GM23338 (cell line): ENCODE data around the gene STK24. TPM values are rescaled to one million over a fixed set of nuclear protein-coding genes. Genes with fewer than 3 reads are reported as not detected.

Source experiments
- ATAC-seq: fragments of 200-7000 bp; cut with Tn5 transposase; 3 replicates; pipeline ENCODE4 v1.9.1; 2020
- DNase-seq: peaks from one replicate; pipeline ENCODE4 v3.0.0-alpha.2; 2015; ENCODE audit warnings: low spot score
- H2AFZ ChIP-seq: fragments of 200-600 bp; sonication (generic); 2 replicates; pipeline ENCODE4 v1.8.0; 2016; ENCODE audit warnings: antibody characterized with exemption, mild to moderate bottlenecking, moderate library complexity
- H3F3A ChIP-seq: fragments of 200-600 bp; sonication (generic); replicated peaks from 2 replicates; pipeline ENCODE4 v1.8.0; 2017; ENCODE audit warnings: antibody characterized with exemption, mixed run types, low read depth
- H3K27ac ChIP-seq: fragments of 200-600 bp; sonication (generic); 2 replicates; pipeline ENCODE4 v1.6.1; 2016; ENCODE audit warnings: low read depth
- H3K27me3 ChIP-seq: fragments of 200-600 bp; sonication (generic); 2 replicates; pipeline ENCODE4 v1.8.0; 2016; ENCODE audit warnings: mild to moderate bottlenecking, mixed run types, moderate library complexity; ENCODE audit not compliant: insufficient read depth
- H3K36me3 ChIP-seq: fragments of 200-600 bp; sonication (generic); 2 replicates; pipeline ENCODE4 v1.8.0; 2016; ENCODE audit warnings: mild to moderate bottlenecking; ENCODE audit not compliant: insufficient read depth
- H3K4me1 ChIP-seq: fragments of 200-600 bp; sonication (generic); 2 replicates; pipeline ENCODE4 v1.8.0; 2016; ENCODE audit warnings: mild to moderate bottlenecking, moderate library complexity; ENCODE audit not compliant: insufficient read depth
- H3K4me2 ChIP-seq: fragments of 200-600 bp; sonication (generic); 2 replicates; pipeline ENCODE4 v1.7.1; 2017; ENCODE audit warnings: mixed run types
- H3K4me3 ChIP-seq: fragments of 200-600 bp; sonication (generic); 2 replicates; pipeline ENCODE4 v1.6.1; 2016; ENCODE audit warnings: mixed run types
- H3K79me2 ChIP-seq: fragments of 200-600 bp; sonication (generic); replicated peaks from 2 replicates; pipeline ENCODE4 v1.8.0; 2017; ENCODE audit warnings: mild to moderate bottlenecking; ENCODE audit not compliant: insufficient read depth
- H3K9me2 ChIP-seq: fragments of 200-600 bp; sonication (generic); 2 replicates; pipeline ENCODE4 v1.8.0; 2017; ENCODE audit not compliant: insufficient read depth
- H4K20me1 ChIP-seq: fragments of 200-600 bp; sonication (generic); replicated peaks from 2 replicates; pipeline ENCODE4 v1.8.0; 2017; ENCODE audit warnings: mild to moderate bottlenecking; ENCODE audit not compliant: insufficient read depth
- H3K27ac Mint-ChIP-seq: 2 replicates; pipeline ENCODE4 v1.8.0; 2020; ENCODE audit warnings: inconsistent platforms, mild to moderate bottlenecking, moderate library complexity, mixed read lengths
- H3K27me3 Mint-ChIP-seq: 3 replicates; pipeline ENCODE4 v1.8.0; 2022; ENCODE audit warnings: low read depth, mild to moderate bottlenecking, moderate library complexity, mixed read lengths, inconsistent platforms; ENCODE audit not compliant: insufficient read depth, poor library complexity
- H3K36me3 Mint-ChIP-seq: 3 replicates; pipeline ENCODE4 v1.8.0; 2021; ENCODE audit warnings: low read depth, mild to moderate bottlenecking, inconsistent platforms, moderate library complexity, mixed read lengths
- H3K4me1 Mint-ChIP-seq: 3 replicates; pipeline ENCODE4 v1.8.0; 2020; ENCODE audit warnings: mild to moderate bottlenecking, inconsistent platforms, mixed read lengths
- H3K4me3 Mint-ChIP-seq: 3 replicates; pipeline ENCODE4 v1.8.0; 2021; ENCODE audit warnings: moderate library complexity, mild to moderate bottlenecking, inconsistent platforms, mixed read lengths
- H3K9me3 Mint-ChIP-seq: 3 replicates; pipeline ENCODE4 v1.8.0; 2020; ENCODE audit warnings: moderate library complexity, mild to moderate bottlenecking, inconsistent platforms, mixed read lengths
- CTCF ChIP-seq, 2 experiments: fragments of 200-600 bp in 1 of 2; sonication (generic) in 1 of 2; conservative IDR thresholded peaks; 2 replicates each; pipeline versions ENCODE4 v1.5.1 to v1.6.1; 2016 to 2017; ENCODE audit warnings: antibody characterized with exemption in 2 of 2, low read depth in 2 of 2, mild to moderate bottlenecking in 2 of 2, moderate library complexity in 1 of 2
- EZH2phosphoT487 ChIP-seq: fragments of 200-600 bp; sonication (generic); IDR thresholded peaks from one replicate; pipeline ENCODE4 v1.8.1; 2018; ENCODE audit warnings: antibody characterized with exemption; ENCODE audit not compliant: unreplicated experiment
- JUNB ChIP-seq: IDR thresholded peaks from one replicate; pipeline ENCODE4 v1.6.1; 2016; ENCODE audit warnings: antibody characterized with exemption; ENCODE audit not compliant: unreplicated experiment
- NANOG ChIP-seq: IDR thresholded peaks from 2 replicates; pipeline ENCODE4 v1.6.1; 2016; ENCODE audit warnings: antibody characterized with exemption, borderline replicate concordance
- POLR2AphosphoS5 ChIP-seq: IDR thresholded peaks from 2 replicates; pipeline ENCODE4 v1.6.1; 2016; ENCODE audit warnings: antibody characterized with exemption, low read depth
- REST ChIP-seq: IDR thresholded peaks from one replicate; pipeline ENCODE4 v1.6.1; 2018; ENCODE audit warnings: antibody characterized with exemption; ENCODE audit not compliant: unreplicated experiment
- ZNF114 ChIP-seq: fragments of 250-450 bp; sonication (Bioruptor Pico); IDR thresholded peaks from 2 replicates; pipeline ENCODE4 v1.5.0; 2020; ENCODE audit warnings: mild to moderate bottlenecking, moderate library complexity
- polyA plus RNA-seq: library from polyadenylated mRNA; unstranded; fragments of >200 nt; fragmentation: Nextera tagmentation; extraction: Ambion mirVana; gene quantifications from 2 replicates; pipeline ENCODE4 v1.2.1, GENCODE V29; 2016
- total RNA-seq: library from RNA; depleted of rRNA; stranded (reverse); fragments of >200 nt; shearing (Covaris generic); gene quantifications from 2 replicates; pipeline ENCODE4 v1.2.3, GENCODE V29; 2014

STK24 gene
- total and polyA plus RNA-seq, 2 experiments from 2014 or later: 56.5 to 144 TPM

GRCh38 chr13:98556968-98557631 lies 19.8 kb downstream of the STK24 start:
- ATAC-seq (peak; percentile 46), DNase-seq (no peak)
- Histone ChIP-seq H3K4me2 (no peak overlapping the region), H3K27me3 (no peaks in the 10 kb centered on the region), H3K36me3 (no peaks in the 10 kb centered on the region), H3K27ac (no peak overlapping the region), H3K79me2 (peaks cover 100% of the 10 kb centered on the region), H2AFZ (no peak overlapping the region), H3K4me1 (peaks cover 61% of the 10 kb centered on the region), H3K9me2 (no peaks in the 10 kb centered on the region), H3F3A (no peaks in the 10 kb centered on the region), H3K4me3 (no peak overlapping the region), H4K20me1 (peaks cover 49% of the 10 kb centered on the region)
- TF ChIP-seq CTCF (conservative IDR thresholded peaks at IDR 0.05; ENCODE audit: low read depth in 2 of 2) (peak; percentile 12 to 51; a peak in 2 of 4 replicates), POLR2AphosphoS5 (no peak)
- no peaks in the 10 kb centered on the region for H3K9me3 Mint-ChIP-seq
- peaks cover 63% of the 10 kb centered on the region for H3K4me1 Mint-ChIP-seq
- H3K27ac Mint-ChIP-seq: no peak overlapping the region
- H3K4me3 Mint-ChIP-seq: no peak overlapping the region
- peaks cover 12% of the 10 kb centered on the region for H3K36me3 Mint-ChIP-seq
- H3K27me3 Mint-ChIP-seq: peaks cover 13% of the 10 kb centered on the region

GRCh38 chr13:98556142-98556816 lies 20.6 kb downstream of the STK24 start:
- H4K20me1 ChIP-seq: peaks cover 46% of the 10 kb centered on the region
- H3K27me3 ChIP-seq: no peaks in the 10 kb centered on the region
- Mint-ChIP-seq H3K4me3 (no peak overlapping the region), H3K36me3 (peaks cover 17% of the 10 kb centered on the region), H3K27ac (no peak overlapping the region), H3K9me3 (no peaks in the 10 kb centered on the region), H3K4me1 (peaks cover 57% of the 10 kb centered on the region), H3K27me3 (peaks cover 13% of the 10 kb centered on the region)
- H3K36me3 ChIP-seq: no peaks in the 10 kb centered on the region
- peaks cover 53% of the 10 kb centered on the region for H3K4me1 ChIP-seq
- no peak overlapping the region for H3K4me2 ChIP-seq
- DNase-seq: no peak
- H3K4me3 ChIP-seq: no peak overlapping the region
- no peak overlapping the region for H2AFZ ChIP-seq
- TF ChIP-seq NANOG (no peak), EZH2phosphoT487 (no peak), REST (no peak), JUNB (no peak), ZNF114 (CRISPR knock-in tag) (no peak)
- ATAC-seq: peak; percentile 16
- peak overlapping the region; percentile 66; the same call in 1 of the 2 replicates for H3K27ac ChIP-seq
- no peaks in the 10 kb centered on the region for H3K9me2 ChIP-seq
- H3F3A ChIP-seq: no peaks in the 10 kb centered on the region
- peaks cover 100% of the 10 kb centered on the region for H3K79me2 ChIP-seq
